Raji (cell line): ENCODE data around the gene SLC25A18.

ENCODE experiments used
- POLR2A ChIP-seq: IDR thresholded peaks from 2 replicates; pipeline ENCODE4 v1.6.1; 2011; ENCODE audit warnings: low read depth, low read length, control low read depth; ENCODE audit not compliant: insufficient read depth

SLC25A18 gene

DNA sequence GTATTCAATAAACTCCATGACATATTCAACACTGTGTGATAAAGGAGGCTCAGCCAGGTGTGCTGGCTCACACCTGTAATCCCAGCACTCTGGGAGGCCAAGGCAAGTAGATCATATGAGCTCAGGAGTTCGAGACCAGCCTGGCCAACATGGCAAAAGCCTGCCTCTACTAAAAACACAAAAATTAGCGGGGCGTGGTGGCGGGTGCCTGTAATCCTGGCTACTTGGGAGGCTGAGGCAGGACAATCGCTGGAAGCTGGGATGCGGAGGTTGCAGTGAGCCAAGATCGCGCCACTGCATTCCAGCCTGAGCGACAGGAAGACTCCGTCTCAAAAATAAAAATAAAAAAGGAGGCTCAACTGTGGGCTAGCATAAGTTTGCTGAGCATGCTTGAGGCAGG lies 4.1 kb upstream of the SLC25A18 start:
- TF ChIP-seq POLR2A = no peak

DNA sequence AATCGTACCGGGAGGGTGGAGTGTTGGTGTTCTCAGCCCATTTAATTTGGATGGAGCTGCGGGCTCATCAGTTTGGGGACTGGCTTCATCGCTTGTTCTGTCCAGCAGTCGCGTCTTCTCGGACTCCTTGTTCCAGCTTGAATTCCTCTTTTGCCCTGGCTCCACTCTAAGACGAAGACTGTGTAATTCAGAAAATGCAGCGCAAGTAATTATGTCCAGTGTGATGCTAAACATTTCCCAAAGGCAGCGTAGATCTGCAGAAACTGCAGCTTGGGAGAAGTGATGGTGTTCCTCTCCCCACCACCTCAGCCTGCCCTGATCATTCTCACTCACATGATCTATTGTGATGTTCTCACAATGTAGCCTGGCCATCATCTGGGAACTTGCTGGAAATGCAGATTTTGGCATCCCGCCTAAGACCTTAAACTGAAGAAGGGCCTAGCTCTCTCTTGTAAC lies 666 bp downstream of the SLC25A18 start:
- TF ChIP-seq POLR2A = no peak

DNA sequence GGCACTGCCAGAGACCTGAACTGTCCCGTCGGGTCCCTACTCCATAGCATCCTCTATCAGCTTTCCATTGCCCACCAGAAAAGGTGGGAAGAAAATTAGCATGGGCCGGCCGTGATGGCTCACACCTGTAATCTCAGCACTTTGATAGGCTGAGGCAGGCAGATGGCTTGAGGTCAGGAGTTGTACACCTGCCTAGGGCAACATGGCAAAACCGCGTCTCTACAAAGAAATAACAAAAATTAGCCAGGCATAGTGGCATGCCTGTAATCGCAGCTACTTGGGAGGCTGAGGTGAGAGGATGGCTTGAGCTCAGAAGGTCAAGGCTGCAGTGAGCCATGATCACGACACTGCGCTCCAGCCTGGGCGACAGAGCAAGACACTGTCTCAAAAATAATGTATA lies 3.5 kb downstream of the SLC25A18 start:
- TF ChIP-seq POLR2A = no peak

DNA sequence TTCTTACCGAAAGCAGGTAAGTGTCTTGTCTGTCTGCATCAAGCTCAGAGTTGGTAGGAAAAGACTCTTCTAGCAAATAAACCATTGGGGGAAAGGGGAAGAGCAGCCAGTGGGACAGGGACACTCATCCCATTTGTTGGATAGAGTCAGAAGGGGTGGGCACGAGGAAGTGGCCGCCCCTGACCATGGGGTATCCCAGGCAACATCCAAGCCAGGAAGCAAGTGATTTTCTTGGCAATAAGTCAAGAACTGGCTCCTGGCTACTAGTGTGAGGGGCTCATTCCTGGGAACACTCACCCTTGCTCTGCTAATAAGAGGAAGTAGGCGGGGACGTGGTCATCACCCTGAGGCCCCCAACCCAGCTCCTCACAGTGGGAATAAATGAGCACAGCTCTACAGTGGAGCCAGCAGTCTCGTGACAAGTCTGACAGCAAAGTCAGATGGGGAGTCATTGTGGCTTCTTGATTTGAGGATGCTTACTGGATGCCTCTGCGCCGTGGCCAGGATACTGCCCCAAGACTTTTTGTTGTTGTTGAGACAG lies 6.7 kb downstream of the SLC25A18 start:
- TF ChIP-seq POLR2A = no peak

DNA sequence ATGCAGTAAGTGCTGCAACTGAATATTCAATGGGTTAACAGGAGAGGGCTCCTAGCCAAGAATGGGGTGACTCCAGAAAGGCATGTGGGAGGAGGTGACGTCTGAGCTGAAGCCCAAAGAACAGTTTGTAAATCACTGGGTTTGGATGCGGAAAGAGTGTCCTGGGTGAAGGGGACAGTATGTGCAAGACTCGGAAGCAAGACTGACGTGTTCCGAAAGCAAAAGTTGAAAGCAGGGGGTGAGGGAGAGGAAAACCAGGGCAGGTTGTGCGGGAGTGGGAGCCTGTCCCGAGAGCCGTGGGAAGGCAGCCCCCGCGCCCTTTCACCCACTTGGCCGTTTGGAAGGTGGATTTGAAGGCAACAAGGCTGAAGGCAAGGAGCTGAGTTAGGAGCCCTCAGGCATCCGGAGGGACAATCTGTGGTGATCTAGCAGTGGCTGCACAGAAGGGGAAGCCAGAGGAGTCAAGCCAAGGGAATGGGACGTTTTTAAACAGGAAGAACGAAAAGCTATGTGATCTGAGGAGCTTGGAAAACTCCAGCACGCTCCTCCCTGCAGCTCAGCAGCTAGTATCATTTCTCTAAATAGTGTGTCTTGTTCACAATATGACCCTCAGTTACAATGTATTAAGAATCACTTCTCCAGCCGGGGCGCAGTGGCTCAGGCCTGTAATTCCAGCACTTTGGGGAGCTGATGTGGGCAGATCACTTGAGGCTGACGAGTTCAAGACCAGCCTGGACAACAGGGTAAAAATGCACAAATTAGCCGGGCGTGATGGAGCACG lies 7.7 kb downstream of the SLC25A18 start:
- TF ChIP-seq POLR2A = no peak

DNA sequence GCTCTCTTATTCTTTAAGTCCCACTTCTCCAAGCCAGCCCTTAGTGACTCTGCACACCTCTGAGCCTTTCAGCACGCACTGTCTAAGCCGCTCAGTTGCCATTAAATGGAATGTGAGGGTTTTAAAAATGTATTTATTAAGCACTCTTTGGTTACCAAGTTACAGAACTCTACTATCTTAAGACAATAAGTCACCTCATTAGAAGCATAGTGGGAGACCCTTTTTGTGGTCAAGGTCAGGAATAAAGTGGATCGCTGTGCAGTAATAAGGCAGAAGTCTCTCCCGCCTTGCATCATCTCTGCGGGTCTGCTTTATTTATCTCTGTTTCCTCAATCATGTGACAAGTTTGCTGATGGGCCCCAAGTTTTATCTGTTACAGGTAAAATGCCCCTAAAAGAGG lies 11.9 kb downstream of the SLC25A18 start:
- no peak for TF ChIP-seq POLR2A

DNA sequence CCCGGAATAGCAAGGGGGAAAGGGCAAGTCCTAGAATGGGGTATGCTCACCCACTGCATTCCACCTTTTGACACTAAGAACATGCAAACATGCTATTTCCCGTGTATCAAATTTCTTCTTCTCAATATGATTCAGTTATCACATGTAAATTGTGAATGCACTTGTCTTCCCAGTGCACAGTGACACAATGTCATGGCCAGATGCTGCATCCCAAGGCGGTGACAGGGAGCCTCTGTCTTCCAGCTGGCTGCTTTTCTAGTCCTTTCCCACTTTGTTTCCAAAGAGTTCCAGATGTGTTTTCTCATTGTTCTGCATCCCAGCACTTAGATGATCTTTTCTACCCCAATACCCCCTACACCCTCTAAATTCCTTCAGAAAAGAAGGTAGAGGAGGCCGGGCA lies 12.4 kb downstream of the SLC25A18 start:
- TF ChIP-seq POLR2A = no peak

DNA sequence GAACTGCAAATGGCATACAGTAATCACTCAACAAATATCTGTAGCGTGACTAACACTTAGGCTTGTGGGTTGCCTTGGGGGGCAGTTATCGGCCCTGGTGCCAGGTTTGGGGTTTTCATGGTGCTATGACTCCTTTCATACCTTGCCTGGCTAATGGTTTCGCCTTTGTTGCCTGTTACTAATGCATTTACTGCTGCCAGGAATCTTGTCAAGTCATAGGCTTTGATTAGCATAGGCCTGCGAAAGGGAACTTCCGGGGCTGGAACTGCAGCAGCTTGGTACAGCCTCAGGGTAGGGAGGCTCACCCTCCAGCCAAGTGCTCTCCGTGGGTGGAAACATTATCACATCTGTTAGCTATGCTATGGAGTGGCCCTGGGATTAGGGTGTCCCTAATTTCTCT lies 13.2 kb downstream of the SLC25A18 start:
- TF ChIP-seq POLR2A = no peak

DNA sequence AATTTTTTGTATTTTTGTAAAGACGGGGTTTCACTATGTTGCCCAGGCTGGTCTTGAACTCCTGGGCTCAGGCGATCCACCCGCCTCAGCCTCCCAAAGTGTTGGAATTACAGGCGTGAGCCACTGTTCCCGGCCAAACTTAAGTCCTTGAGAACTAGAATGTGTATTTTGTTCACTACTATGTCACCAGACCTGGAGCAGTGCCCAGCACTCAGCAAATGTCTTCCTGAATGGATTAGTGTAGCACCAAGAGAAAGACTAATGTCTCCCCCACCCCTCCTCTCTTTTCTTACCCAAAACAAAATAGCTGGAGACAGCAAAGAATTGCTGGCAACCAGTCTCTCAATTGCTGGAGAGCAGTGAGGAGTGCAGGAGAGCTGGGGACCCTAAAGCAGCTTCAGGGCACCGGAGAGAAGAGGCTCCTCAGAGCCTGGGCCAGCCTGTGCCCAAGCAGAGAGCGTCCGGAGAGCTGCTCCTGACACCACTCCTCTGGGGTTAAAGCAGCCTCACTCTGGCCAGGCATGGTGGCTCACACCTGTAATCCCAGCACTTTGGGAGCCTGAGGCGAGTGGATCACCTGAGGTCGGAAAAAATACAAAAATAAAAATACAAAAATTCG lies 14.9 kb downstream of the SLC25A18 start:
- no peak for TF ChIP-seq POLR2A

DNA sequence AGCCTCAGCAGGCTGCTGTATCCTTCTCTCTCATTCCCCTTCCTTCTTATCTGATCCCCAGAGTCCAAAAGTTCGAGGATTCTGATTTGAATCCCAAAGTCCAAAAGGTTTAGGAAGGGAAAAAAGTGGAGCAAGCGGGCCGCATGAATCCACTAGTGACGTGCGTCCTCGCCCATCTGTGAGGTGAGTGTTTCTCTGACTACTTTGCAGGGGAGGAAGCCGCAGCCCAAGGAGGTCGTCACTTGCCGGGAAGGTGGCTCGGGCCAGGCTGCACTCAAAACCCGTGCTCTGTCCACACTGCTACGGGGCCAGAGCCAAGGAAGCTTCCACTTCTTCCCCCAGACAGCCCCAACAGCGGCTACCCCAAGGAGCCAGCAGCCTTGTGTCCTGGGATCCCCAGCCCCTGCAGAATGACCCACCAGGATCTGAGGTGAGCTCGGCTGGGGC lies 16.3 kb downstream of the SLC25A18 start:
- TF ChIP-seq POLR2A = no peak

DNA sequence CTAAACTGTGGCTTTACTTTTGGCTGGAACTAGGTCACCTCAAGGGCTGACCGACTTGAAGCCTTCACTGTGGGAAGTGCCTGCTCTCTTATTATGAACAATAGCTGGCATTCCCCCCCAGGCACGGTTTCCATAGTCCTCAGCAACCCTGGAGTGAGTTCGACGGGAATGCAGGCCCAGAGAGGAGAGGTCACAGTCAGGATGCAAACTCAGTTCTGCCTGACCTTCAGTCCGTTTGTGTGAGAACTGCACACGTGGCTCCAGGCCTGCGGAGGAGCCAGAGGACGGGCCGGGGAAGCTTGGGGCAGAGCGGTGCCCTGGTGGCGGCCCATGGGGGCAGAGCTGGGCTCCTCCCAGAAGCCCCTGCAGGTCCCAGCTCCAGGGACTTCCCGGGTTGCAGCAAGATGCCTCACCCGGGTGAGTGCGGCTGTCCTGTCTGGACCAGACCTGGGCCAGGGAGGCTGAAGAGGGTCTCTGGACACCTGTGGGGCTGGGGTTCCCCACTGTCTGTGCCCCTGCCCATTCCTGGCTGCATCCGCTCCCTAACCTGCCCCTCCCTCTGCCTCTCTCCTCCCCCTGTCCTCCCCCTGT lies 17.2 kb downstream of the SLC25A18 start:
- no peak for TF ChIP-seq POLR2A

DNA sequence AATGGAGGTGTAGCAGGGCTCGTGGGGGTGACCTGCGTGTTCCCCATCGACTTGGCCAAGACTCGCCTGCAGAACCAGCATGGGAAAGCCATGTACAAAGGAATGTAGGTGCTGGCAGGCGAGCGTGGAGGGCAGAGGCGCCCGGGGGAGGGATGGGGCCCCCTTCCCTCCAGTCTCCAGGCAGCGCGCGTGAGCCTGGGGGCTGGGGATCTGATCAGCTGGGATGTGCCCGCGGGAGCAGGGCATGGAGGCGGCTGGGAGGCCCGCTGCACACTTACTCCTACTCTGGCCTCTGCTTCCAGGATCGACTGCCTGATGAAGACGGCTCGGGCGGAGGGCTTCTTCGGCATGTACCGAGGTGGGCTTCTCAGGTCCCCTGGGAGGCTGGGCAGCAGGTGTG lies 17.8 kb downstream of the SLC25A18 start:
- TF ChIP-seq POLR2A = no peak

DNA sequence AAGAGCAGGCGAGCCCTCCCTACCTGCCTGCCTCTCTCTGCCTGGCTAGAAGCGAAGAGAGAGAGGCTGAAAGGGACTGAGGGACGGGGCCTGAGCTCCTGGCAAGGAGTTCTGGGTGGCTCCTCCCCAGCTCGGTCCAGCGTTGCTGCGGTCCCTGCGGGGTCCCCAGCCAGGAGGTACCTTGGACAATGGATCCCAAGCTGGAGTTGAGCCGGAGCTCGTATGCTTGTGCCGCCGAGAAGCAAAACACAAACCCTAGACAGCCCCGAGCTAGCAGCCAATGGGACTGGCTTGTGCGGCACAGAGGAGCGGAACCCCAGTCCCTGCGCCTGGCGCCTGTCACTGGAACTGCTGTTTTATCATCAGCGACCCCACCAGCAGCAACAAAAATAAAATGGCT lies 18.3 kb downstream of the SLC25A18 start:
- no peak for TF ChIP-seq POLR2A

DNA sequence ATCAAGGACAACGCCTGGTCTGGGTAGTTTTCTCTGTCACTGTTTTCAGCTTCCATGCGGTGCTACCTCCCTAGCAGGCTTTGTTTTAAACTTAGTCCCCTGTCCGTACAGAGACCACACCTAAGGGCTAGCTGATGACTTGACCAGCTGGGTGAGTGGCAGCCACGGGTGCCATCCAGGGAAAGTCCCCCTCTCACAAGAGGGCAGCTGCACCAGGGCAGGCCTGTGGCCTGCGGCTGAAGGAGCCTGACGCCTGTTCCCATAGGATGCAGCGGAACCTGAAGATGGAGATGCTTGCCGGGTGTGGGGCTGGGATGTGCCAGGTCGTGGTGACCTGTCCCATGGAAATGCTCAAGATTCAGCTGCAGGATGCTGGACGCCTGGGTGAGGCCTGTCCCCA lies 19.9 kb downstream of the SLC25A18 start:
- no peak for TF ChIP-seq POLR2A

DNA sequence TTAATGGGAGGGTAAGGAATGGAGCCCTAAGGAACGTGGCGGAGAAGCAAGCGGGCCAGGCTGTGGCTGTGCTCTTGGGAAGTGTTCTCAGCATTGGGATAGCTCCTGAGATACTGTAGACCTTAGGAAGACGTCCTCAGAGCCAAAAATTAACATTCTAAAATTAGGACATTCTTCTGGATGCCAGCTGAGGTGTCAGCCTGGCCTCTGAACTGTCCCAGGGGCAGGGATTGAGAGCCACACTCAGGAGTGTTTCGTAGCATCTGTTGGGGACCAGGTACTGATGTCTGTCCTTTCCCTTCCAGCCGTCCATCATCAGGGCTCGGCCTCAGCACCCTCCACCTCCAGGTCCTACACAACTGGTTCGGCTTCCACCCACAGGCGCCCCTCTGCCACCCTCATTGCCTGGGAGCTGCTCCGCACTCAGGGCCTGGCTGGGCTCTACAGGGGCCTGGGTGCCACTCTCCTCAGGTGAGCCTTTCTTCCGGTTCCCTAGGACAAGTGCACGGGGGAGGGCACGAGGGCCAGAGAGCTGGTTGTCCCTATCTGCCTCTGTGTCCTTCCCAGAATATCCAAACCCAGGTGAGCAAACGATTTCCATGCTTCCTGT lies 23.6 kb downstream of the SLC25A18 start:
- TF ChIP-seq POLR2A = no peak
